Non-pigmented ciliary epithelial cell (primary cell): ENCODE data around the gene RTRAF.

Source experiments
- DNase-seq: peaks from one replicate; pipeline ENCODE4 v3.0.0-alpha.2; 2010; ENCODE audit warnings: low read depth

RTRAF gene

GRCh38 chr14:52021957-52022600 is 32.7 kb downstream of the RTRAF start:
- no peak for DNase-seq

- no peak for DNase-seq
Measured at GRCh38 chr14:52023518-52023917, 34.2 kb downstream of the RTRAF start.

GRCh38 chr14:52025310-52025709 is 36.0 kb downstream of the RTRAF start:
- DNase-seq: peak; percentile 82

- DNase-seq: no peak
Measured at GRCh38 chr14:52026017-52026660, 36.8 kb downstream of the RTRAF start.

GRCh38 chr14:52026901-52027300 is 37.6 kb downstream of the RTRAF start:
- DNase-seq: no peak

GRCh38 chr14:52029881-52030280 is 40.5 kb downstream of the RTRAF start:
- DNase-seq: no peak

- DNase-seq: peak; percentile 71
Measured at GRCh38 chr14:52031781-52032180, 42.4 kb downstream of the RTRAF start.

- no peak for DNase-seq
Measured at GRCh38 chr14:52032204-52032801, 43.0 kb downstream of the RTRAF start.

GRCh38 chr14:52033101-52033642 is 43.8 kb downstream of the RTRAF start:
- DNase-seq: no peak

- no peak for DNase-seq
Measured at GRCh38 chr14:52039124-52039815, 49.9 kb downstream of the RTRAF start.

- DNase-seq: no peak
Measured at GRCh38 chr14:52040598-52040997, 51.3 kb downstream of the RTRAF start.

- no peak for DNase-seq
Measured at GRCh38 chr14:52042371-52043289, 53.3 kb downstream of the RTRAF start.

- no peak for DNase-seq
Measured at GRCh38 chr14:52043690-52044089, 54.3 kb downstream of the RTRAF start.

GRCh38 chr14:52044791-52045522 is 55.6 kb downstream of the RTRAF start:
- DNase-seq: peak; percentile 82

GRCh38 chr14:52046376-52046917 is 57.1 kb downstream of the RTRAF start:
- no peak for DNase-seq

GRCh38 chr14:52048116-52048515 is 58.8 kb downstream of the RTRAF start:
- DNase-seq: no peak

- no peak for DNase-seq
Measured at GRCh38 chr14:52048641-52049204, 59.4 kb downstream of the RTRAF start.

- no peak for DNase-seq
Measured at GRCh38 chr14:52049271-52049670, 59.9 kb downstream of the RTRAF start.

- no peak for DNase-seq
Measured at GRCh38 chr14:52049721-52050588, 60.6 kb downstream of the RTRAF start.
